Measurements from ENCODE around the gene NRP1. TPM values are rescaled to one million over a fixed set of nuclear protein-coding genes. Genes with fewer than 3 reads are reported as not detected.
"Not testable (repeated sequence)": the region's sequence is repeated elsewhere in the genome, so short reads cannot be mapped to it uniquely, and the experiment has no call there.

The NRP1 gene
- total RNA-seq, 1 donor from 2014 or later = 159 TPM

DNA sequence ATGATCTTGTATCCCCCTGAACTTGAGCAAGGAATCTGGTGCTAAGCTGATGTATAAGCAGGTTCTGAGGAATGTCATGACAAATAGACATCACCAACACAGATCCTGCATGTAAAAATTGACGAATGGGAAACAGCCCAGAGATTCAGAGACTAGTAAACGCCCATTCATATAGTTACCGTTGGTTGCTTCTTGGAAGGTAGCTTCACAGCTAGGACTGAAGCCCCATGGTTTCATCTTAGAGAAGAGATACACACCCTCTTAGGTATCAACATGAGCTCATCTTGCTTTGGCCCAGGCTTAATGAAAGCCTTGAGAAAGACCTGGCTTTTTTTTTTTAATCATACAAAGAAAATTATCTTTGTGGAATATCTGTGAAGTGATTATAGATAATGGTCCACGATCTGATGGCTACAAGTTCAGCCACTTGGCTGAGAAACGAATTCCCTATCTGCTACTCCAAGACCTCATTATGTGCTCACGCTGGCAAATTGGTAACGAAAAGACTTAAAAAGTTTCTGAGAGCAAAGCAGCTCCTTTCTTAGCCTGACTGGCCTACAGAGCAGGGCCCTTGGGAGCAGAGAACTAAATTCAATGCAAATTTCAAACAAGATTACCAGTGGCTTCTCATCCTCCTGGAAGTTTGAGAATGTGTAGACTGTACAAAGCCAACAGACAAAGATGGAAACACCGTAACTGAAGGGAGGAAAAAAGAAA, 181.1 kb downstream of the NRP1 start:
- no peak for DNase-seq
- intact Hi-C loops (cut with DNase I) = no loop called here
- no peak for ATAC-seq (ENCODE audit: poor library complexity)

DNA sequence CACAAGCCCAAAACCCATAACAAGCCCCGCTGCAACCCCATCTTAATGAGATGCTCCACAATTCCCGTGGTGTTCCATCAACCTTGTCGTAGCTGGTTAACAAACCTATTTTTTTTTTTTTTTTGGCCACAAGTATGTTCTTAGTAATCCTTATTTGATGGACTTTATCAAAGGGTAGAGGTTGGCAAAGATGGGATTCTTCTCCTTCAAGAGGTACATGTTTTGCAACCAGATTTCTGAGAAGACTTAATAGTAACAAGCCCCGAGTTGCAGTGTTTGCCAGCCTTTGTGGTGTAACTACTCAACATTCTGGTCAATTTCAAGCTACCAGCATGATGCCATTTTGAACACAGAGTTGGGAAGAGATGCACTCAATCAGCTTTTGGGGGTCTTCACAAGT, 181.7 kb downstream of the NRP1 start:
- no peak for ATAC-seq (ENCODE audit: poor library complexity)
- intact Hi-C loops (cut with DNase I) = no loop called here
- DNase-seq = no peak

DNA sequence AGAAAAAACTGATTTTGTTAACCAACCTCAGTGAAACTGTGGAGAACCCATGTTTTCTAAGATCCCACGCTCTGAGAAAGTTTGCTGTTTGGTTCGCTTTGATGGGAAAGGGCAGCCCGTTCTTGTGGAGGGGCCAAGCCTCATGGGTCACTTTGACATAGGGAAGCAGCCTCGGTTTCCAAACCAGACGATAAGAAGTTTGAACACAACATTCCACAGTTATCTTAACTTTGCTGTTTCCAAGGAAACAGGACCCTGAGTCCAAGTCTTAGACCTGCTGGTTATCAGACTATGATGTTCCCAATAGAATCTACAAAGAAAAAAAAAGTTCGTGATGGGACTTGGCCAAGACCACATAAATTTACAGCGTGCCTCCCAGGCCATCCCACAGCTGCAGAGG, 182.3 kb downstream of the NRP1 start:
- peak; percentile 52 for DNase-seq

DNA sequence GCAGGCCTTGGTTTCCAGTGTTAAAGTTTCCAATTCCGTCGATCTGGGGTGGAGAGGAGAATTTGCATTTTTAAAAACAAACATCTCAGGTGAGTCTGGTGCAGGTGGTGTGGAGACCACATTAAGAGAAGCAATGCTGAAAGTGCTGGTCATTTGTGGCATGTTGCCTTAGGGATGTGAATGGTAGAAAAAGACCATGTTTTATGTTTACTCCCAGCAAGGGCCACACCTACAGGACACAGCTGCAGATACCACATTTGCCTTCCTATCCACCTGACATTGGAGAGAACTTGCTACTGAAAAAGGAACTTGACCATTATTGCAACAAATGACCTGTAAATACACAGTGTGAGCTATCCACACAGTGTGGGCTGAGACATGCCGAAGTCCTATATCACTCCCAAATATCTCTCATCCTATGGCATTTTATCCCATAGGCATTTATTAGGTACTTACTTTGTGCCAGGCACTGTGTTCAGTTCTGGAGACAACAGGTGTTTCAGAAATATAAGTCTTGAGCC, 183.1 kb downstream of the NRP1 start:
- no peak for ATAC-seq (ENCODE audit: poor library complexity)
- intact Hi-C loops (cut with DNase I) = no loop called here

More for the DNA sequence above, 182.3 kb downstream of the NRP1 start:
- intact Hi-C loops (cut with DNase I) = no loop called here
- peak; percentile 75 for ATAC-seq (ENCODE audit: poor library complexity)

DNA sequence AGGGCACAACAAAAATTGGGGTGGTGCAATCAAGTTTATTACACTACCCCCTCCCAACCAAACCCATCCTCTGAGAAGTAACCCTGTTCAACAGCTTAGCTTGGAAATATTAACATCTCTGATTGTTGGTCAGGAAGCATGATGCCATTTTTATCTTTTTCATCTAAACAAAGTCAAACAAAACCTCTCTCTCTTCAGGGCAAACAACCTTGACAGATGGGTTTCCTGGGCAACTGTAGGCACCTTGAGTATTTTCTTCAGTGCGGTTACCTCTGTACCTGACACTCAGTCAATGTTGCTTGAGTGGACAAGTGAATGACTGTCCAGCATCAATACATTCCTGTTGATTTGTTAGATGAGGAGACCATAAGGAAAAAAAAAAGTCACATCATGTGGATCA, 183.6 kb downstream of the NRP1 start:
- intact Hi-C loops (cut with DNase I) = no loop called here
- ATAC-seq (ENCODE audit: poor library complexity) (no peak), DNase-seq (no peak)

More for the DNA sequence above, 183.1 kb downstream of the NRP1 start:
- DNase-seq = no peak

DNA sequence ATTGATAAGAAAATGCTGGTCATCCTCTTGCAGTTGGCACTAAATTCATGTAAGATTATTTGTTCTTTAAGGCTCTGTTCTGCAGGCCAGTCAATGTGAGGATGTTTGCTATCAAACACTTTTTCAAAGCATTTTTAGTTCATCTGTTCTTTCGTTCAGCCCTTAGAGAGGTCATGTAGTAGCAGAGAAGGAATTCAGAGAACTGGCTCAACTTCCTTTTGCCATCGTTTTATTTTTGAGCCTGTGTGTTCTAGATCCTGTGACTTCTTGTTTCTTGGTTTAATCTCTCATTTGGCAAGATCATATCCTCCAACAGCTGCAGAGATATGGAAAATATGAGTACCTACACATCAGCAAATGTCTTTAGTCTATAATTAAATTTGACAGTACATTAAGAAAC, 184.3 kb downstream of the NRP1 start:
- DNase-seq (no peak), ATAC-seq (ENCODE audit: poor library complexity) (peak; percentile 12)
- intact Hi-C loops (cut with DNase I) = no loop called here

DNA sequence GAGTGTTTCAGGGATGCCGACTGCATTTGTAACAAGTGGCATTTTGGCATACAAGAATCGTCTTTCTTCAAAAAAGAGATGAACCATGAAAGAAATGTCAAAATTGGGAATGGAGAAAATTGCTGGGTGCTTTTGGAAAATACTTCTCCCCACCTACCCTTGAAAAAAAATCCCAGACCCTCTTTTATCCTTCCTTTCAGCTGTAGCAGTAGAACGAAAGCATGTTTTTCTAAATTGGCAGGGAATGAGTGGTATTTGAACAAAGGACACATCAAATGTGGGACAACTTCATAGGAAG, 187.5 kb downstream of the NRP1 start:
- ATAC-seq (ENCODE audit: poor library complexity) (no peak), DNase-seq (no peak)
- intact Hi-C loops (cut with DNase I) = no loop called here

DNA sequence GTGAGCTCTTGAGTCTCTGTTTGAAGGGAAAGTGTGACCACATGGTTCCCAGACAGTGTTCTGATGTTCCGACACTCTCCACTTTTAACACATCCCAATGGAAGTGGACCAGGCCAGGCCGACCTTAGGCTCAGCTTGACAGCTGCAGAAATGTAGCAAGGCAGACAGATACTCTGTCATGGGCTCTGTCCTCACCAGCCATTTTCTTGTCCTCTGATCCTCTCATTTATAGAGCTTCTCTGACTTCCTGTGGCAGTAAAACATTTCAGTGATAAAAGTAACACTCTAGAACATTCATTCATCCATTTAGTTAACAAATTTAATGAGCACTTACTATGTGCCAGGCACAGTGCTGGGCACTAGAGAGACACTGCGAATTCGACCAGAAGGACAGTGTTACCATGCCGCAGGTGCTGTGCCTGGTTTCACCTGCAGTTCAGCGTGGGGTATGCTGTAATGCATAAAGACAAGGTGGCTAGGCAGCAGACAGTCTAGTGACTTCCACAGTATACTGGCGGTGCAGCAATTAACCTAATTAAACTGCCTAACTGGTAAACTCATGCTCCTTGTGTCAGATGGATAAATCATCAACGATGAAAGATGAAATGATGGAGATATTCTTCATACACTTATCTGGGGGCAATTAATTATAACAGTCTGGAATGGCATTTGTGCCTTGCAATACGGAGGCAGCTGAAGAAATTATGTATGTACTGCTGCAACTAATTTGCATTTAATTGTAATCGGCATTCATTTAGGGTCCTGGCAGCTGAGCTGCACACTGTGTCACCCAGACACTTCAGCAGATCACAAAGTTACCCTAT, 188.1 kb downstream of the NRP1 start:
- no peak for DNase-seq
- intact Hi-C loops (cut with DNase I) = no loop called here
- ATAC-seq (ENCODE audit: poor library complexity) = no peak

DNA sequence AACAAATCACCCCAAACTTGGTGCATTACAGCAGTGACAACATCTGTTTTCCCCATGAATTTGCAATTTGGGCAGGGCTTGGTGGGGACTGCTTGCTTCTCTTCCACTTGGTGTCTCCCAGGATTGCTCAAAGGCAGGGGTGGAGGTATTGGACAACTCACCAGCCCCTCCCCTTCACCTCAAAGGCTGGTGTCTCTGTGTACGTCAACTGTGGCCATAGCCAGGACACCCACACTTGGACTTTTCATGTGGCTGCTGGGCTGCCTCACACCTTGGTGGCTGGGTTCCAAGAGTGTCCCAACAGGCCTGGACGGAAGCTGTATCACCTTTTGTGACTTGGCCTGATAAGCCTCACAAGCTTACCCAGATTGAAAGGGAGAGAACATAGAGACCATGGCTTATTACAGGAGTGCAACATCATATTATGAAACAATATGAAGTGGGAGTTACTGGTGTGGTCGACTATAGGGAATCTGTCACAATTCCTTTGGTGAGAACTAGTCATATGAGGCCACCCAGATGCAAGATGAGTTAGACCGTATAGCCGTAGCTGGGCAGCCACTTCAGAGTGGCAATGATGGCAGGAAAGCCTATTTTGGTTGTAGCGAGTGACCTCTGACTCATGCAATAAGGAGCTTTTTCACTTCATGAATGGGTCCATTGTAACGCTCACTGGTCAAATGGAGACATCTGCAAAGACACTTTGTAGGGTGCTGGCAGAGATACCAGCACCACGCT, 188.8 kb downstream of the NRP1 start:
- DNase-seq = no peak
- ATAC-seq (ENCODE audit: poor library complexity) = no peak
- intact Hi-C loops (cut with DNase I) = no loop called here

DNA sequence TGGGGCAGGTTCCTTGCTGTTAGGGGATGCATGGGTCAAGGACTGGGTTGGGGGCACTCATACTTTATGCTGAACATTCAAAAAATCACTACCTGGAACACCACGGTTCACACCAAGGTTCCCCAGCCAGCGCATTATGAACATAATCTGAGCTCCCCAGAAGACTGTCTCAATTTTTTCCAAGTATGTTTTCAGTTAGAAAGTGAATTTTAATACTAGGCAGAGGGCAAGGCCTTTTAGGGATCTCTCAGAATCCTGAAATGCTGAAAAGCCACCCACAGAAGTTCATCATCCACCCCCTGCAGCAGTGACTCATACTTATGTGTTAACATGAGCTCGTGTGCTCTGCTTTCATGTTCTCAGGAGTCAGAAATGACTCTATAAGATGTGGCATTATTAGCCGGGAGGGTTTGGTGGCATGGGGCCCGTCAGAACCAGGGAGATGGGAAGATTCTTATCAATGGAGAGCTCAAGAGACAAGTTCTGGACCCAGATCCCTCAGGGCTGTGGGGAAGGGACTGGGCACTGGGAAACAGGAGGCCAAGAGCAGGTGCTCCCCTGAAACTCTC, 191.2 kb downstream of the NRP1 start:
- ATAC-seq (ENCODE audit: poor library complexity) = no peak
- intact Hi-C loops (cut with DNase I) = no loop called here
- DNase-seq = no peak

DNA sequence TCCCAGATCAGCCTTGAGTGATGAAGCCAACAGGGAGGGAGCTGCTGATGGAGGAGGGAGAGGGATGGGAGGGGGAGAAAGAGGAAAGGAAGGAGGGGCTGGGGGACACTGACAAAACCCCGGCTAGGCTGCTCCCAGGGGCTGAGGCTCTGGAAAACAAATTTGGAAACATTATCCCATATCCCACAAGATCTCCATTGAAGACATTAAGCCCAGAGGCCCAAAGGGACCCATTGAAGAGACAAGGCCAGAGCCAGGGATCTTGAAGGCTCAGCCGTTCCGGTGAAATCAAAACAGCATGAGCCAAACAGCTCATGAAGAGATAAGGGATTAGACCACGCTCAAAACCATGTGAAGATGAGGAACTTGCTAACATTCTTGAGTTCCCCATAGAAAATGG, 192.2 kb downstream of the NRP1 start:
- ATAC-seq (ENCODE audit: poor library complexity) (peak; percentile 92), DNase-seq (peak; percentile 54)

DNA sequence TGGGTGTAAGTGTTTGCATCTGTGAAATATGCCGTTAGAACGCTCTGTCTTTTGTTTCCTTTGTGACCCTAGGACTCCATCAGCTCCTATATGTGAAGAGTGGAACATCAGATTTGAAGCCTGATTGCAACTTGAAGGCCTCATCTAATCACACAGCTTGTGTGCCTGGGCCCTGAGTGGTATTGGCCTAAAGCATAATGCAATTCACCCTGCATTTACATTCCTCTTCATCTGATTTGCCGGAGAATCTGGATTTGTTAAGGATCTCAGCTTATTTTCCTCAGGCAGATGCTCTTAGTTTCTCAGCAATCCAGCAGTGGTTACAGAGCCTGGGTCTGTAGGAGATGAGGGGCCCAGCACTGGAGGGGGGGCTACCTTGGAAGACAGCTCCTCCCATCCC, 193.2 kb downstream of the NRP1 start:
- DNase-seq (no peak), ATAC-seq (ENCODE audit: poor library complexity) (no peak)
- intact Hi-C loops (cut with DNase I) = no loop called here

More for the DNA sequence above, 192.2 kb downstream of the NRP1 start:
- intact Hi-C loops (cut with DNase I) = no loop called here

DNA sequence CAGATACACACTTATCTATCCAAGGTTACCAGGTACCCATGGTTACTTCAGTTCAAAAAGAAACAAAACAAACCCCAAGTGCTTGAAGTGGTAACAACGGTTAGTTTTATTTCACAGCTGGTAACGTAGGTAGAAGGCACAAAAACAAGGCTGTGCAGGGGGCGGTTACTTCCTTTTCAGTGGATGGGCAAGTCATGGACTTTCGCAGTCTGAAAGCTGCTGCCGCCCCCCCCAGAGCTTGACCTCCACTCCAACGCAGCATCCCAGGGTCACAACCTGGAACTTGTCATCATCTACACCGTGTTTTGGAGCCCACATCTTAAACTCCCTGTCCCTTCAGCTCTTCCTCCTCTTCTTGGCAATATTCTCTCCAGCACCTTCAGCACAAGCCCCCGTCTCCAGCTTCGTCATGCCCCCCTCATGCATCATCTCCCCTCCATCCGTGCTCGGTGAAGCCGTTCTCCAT, 195.3 kb downstream of the NRP1 start:
- DNase-seq = no peak
- no peak for ATAC-seq (ENCODE audit: poor library complexity)
- intact Hi-C loops (cut with DNase I) = no loop called here

DNA sequence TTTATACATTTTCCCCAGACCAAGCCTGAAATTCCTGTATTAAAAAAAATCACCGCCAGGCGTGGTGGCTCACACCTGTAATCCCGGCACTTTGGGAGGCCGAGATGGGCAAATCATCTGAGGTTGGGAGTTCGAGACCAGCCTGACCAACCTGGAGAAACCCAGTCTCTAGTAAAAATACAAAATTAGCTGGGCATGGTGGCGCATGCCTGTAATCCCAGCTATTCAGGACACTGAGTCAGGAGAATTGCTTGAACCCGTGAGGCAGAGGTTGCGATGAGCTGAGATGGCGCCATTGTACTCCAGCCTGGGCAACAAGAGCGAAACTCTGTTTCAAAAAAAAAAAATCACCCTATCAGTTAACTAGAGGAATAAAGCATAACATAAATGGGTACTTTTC, 195.8 kb downstream of the NRP1 start:
- intact Hi-C loops (cut with DNase I); DNase-seq; ATAC-seq (ENCODE audit: poor library complexity): not testable (repeated sequence)

DNA sequence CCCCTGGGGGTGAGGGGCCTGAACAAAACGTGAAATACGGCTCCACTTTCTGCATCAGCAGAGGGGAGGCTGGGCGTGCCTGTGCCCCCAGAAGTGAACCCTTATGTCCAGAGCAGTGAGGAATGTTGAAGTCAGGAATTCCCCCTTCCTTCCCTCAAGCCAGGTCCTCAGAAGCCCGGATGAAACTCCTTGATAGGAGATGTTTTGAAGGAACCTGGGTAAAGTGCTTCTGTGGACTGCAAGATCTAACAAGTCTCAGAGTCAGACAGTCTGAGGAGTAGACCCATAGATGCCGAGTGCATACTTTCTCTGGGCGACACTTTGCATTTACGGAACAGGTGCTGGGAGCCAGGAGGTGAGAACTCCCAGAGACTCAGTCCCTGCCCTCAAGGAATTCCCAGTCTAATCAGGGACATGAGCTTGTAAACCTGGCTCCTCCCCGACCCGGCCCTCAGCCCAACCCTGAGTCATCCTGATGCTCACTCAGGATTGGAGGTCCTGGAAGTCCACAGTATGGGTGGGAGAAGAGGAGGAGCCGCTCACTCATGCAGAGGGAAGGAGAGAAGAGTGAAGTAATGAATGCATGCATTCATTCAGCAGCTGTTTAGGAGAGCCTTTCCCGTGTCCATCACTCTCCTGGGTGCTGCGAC, 197.0 kb downstream of the NRP1 start:
- intact Hi-C loops (cut with DNase I) = no loop called here
- ATAC-seq (ENCODE audit: poor library complexity) (no peak), DNase-seq (no peak)

DNA sequence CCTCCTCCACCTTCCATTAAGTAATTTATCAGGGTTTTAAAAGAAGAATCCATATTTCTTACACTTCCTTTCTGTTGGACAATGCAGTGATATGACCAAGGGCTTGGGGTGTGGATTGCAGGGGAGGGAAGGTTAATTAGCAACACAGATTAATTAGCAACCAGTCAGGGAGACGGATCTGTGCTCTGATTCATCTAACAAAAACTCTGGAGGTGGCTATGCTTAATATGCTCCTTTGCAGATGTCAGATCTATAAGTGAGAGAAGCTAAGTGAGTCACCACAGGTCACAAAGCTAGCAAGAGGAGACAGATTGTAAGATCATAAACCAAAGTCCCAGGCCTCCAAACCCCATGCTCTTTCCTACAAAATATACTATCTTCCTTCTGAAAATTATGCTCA, 197.7 kb downstream of the NRP1 start:
- ATAC-seq (ENCODE audit: poor library complexity) (no peak), DNase-seq (no peak)
- intact Hi-C loops (cut with DNase I) = no loop called here

DNA sequence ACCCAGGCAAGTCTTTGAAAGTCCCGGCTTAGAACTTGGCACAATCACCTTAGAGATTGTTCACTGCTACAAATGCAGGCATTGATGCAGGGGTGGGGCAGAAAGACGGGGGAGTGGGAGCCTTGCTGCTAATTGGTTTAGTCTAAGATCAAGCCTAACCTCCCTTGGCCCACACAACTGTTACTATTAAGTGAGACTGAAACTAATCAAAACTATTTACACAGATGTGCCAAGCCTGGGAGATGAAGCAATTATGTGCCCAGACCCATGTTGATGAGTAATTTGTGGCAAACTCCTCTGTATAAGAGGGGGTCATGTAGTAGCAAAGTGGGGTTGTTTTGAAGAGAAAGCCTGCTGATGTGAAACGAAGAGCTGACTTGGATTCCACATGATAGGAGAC, 198.2 kb downstream of the NRP1 start:
- intact Hi-C loops (cut with DNase I) = no loop called here
- ATAC-seq (ENCODE audit: poor library complexity) (no peak), DNase-seq (no peak)

DNA sequence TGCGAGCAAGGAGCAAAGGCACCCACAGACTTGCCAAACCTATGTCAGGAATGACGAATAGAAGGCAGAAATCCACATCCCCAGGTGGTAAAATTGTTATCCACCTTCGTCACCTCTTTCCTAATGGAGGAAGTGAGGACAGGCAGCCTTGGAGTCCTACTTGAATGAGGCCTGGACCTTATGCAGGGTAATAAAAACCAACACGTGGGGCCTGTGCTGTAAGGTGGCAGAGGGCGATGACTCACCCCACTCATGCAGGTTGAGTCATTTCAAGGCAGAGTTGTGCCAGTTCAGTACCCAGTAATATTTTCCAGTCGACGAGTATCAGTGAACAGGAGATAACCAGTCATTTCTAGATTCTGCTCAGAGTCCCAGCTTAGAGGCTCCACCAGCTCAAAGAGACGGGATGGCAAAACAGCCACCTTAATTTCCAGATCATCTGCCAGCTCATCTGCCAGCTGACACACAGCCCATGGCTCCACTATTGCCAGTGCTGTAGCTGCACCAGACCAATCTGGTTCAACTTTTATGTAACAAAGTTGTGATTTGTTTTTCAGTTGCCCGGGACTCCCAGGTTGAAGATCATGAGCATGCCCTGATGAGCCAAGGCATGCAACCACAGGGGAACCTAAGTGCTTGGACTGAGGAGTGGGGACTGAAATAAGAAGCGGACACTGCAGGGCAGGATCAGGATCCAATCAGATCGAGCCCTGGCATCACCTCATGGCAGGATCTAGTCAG, 200.3 kb downstream of the NRP1 start:
- DNase-seq (no peak), ATAC-seq (ENCODE audit: poor library complexity) (peak; percentile 47)
- intact Hi-C loops (cut with DNase I) = no loop called here

All from Right ventricle myocardium superior (tissue), 1 donor.